Skin epidermis (tissue), 12 donors: ENCODE measurements around the gene KLF2.

ENCODE experiments used
- H3K27ac ChIP-seq, 21 experiments: fragments of 200-600 bp; sonication (generic) in 11 of 21; one replicate each; pipeline ENCODE4 v1.5.0; 2020; ENCODE audit warnings: mild to moderate bottlenecking in 3 of 21, inconsistent platforms in 2 of 21, moderate library complexity in 2 of 21
- H3K4me3 ChIP-seq, 7 experiments: fragments of 200-600 bp; sonication (generic) in 2 of 7; one replicate each; pipeline ENCODE4 v1.5.0; 2020; ENCODE audit warnings: inconsistent platforms in 2 of 7, mild to moderate bottlenecking in 2 of 7, moderate library complexity in 1 of 7

KLF2 gene

GRCh38 chr19:16372065-16372915, 47.7 kb downstream of the KLF2 start:
- H3K4me3 ChIP-seq: no peak overlapping the region
- H3K27ac ChIP-seq: peak overlapping the region in 15 of 21 experiments; percentile 11 to 94 (median 53)

- Histone ChIP-seq H3K27ac (peak overlapping the region in 13 of 21 experiments; percentile 11 to 94 (median 53)), H3K4me3 (no peak overlapping the region)
Observed at GRCh38 chr19:16373079-16373478, 48.5 kb downstream of the KLF2 start.

- H3K27ac ChIP-seq: peak overlapping the region in 8 of 21 experiments; percentile 49 to 94 (median 62)
- no peak overlapping the region for H3K4me3 ChIP-seq
Observed at GRCh38 chr19:16373532-16373931, 48.9 kb downstream of the KLF2 start.

GRCh38 chr19:16373989-16374388, 49.4 kb downstream of the KLF2 start:
- H3K27ac ChIP-seq: peak overlapping the region in 5 of 21 experiments; percentile 0 to 94 (median 53)

GRCh38 chr19:16374436-16374835, 49.8 kb downstream of the KLF2 start:
- H3K4me3 ChIP-seq: no peak overlapping the region

More at GRCh38 chr19:16373989-16374388, 49.4 kb downstream of the KLF2 start:
- no peak overlapping the region for H3K4me3 ChIP-seq

GRCh38 chr19:16375157-16375935, 50.7 kb downstream of the KLF2 start:
- Histone ChIP-seq H3K27ac (no peak overlapping the region), H3K4me3 (no peak overlapping the region)

More at GRCh38 chr19:16374436-16374835, 49.8 kb downstream of the KLF2 start:
- H3K27ac ChIP-seq: peak overlapping the region in 4 of 21 experiments; percentile 0 to 94 (median 66)

- Histone ChIP-seq H3K27ac (no peak overlapping the region), H3K4me3 (no peak overlapping the region)
Observed at GRCh38 chr19:16375936-16376185, 51.2 kb downstream of the KLF2 start.

GRCh38 chr19:16376241-16376640, 51.6 kb downstream of the KLF2 start:
- H3K27ac ChIP-seq: peak overlapping the region in 1 of 21 experiments; percentile 39
- H3K4me3 ChIP-seq: no peak overlapping the region

- no peak overlapping the region for H3K4me3 ChIP-seq
- H3K27ac ChIP-seq: peak overlapping the region in 1 of 21 experiments; percentile 39
Observed at GRCh38 chr19:16376649-16377048, 52.0 kb downstream of the KLF2 start.

- Histone ChIP-seq H3K27ac (no peak overlapping the region), H3K4me3 (no peak overlapping the region)
Observed at GRCh38 chr19:16377521-16377920, 52.9 kb downstream of the KLF2 start.
